Measurements from ENCODE around the gene PODXL. TPM values are rescaled to one million over a fixed set of nuclear protein-coding genes. Genes with fewer than 3 reads are reported as not detected.

The PODXL gene
- total RNA-seq, 2 experiments from 2014 or later: 1.6 TPM

DNA sequence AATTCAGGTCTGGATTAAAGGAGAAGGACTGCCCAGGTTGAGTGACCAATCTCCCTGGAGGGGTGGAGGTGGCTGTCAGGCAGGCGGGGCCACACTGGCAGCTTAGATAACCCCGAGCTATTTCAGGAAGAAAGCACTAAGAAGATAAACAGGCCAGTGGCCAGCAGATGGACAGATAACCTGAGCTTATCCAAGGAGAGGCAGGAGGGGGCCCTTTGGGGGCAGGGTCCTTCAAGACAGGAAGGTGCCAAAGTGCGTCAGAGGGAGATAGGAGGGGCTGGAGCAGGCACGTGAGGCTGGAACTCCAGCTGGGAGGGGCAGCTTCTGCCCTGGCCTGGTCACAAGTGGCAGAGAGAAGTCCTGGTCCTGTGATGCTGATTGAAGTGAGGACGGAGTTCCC lies 29.8 kb upstream of the PODXL start:
- Mint-ChIP-seq H3K4me1 (no peaks in the 10 kb centered on the region), H3K9me3 (no peaks in the 10 kb centered on the region), H3K4me3 (no peak overlapping the region), H3K36me3 (ENCODE audit: low read depth) (no peaks in the 10 kb centered on the region), H3K27me3 (peaks cover 2% of the 10 kb centered on the region), H3K27ac (no peak overlapping the region)
- POLR2A ChIA-PET: no interaction called here
- no peak for DNase-seq
- CTCF ChIA-PET: no interaction called here

DNA sequence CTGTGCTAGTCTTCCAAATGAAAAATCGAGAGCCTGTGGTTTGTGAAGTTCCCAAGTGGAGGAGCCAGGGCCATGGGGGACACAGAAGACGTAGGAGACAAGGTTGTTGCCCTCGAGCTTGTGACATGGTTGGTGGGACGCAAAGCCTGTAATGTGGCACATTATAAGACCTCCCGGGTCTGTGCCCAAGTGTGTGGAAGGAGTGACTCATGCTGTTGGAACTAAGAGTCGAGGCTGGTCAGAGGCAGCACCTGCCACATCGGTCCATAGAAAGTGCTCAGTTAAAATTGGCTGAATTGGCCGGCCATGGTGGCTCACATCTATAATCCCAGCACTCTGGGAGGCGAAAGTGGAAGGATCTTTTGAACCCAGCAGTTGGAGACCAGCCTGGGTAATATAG lies 27.0 kb upstream of the PODXL start:
- DNase-seq: no peak
- Mint-ChIP-seq H3K9me3 (no peaks in the 10 kb centered on the region), H3K4me3 (no peak overlapping the region), H3K4me1 (no peaks in the 10 kb centered on the region), H3K27me3 (no peaks in the 10 kb centered on the region), H3K27ac (no peak overlapping the region), H3K36me3 (ENCODE audit: low read depth) (no peaks in the 10 kb centered on the region)
- ChIA-PET POLR2A (no interaction called here), CTCF (interaction anchor here (0.7 kb wide), 1 partner anchor 225 kb away, joined by 3 read pairs; no protein-coding TSS in a partner anchor)

DNA sequence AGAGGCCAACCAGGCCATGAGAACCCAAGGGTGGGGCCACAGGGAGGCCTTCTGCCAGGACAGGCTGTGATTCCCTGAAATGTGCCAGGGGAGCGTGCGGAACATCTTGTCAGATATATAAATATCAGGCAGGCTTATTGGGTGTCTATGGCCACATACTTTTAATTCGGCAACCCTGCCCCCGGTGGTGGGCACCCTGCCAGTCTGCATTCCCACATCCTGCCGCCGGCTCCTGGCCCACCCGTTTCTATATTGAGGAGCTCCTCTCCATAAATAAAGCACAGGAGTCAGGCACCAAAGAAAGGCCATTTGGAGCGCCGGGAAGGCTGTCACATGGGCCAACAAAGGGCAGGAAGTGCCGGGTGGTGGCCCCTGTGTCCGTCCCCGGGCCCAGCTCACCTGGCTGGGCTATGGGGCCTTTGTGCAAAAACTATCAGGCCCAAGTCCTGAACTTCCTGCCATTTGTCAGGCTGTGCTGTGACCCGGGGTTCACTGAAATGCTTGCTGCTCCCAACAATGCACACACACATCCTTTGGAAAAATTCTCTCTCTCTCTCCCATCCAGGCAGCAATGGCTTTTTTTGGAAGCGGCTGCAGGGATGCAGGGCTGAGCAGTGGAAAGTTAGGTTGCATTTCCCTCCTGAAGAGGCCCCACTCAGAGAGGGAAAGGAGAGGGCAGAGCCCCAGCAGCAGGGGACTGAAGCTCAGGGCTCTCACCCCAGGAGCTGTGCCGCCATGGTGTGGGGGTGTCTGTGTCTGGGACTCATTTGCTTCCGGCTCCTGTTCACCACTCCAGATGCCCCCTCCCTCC lies 25.0 kb upstream of the PODXL start:
- Mint-ChIP-seq H3K4me3 (no peak overlapping the region), H3K36me3 (ENCODE audit: low read depth) (no peaks in the 10 kb centered on the region), H3K4me1 (no peaks in the 10 kb centered on the region), H3K27me3 (no peaks in the 10 kb centered on the region), H3K9me3 (no peaks in the 10 kb centered on the region), H3K27ac (no peak overlapping the region)
- ChIA-PET POLR2A (no interaction called here), CTCF (interaction anchor here (0.6 kb wide), 1 partner anchor 762 kb away, joined by 4 read pairs; no protein-coding TSS in a partner anchor)
- no peak for DNase-seq

DNA sequence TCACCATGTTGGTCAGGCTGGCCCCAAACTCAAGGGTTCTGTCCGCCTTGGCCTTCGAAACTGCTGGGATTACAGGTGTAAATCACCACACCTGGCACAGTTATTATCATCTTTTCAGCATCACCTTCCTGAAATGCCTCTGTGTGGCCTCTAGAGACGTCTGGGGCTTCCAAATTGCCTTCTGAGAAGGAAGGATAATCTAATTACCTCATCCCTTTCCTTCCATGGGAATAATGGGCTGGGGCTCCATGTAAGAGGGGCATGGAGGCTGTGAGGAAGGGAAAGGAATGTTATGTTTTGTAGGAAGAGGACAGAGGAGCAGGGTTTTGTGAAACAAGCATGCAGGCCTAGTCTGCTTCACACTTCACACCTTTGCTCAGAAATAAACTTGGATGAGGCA lies 22.2 kb upstream of the PODXL start:
- no peaks in the 10 kb centered on the region for H3K4me1 Mint-ChIP-seq
- H3K9me3 Mint-ChIP-seq: no peaks in the 10 kb centered on the region
- H3K27ac Mint-ChIP-seq: no peak overlapping the region
- DNase-seq: no peak
- no peaks in the 10 kb centered on the region for H3K36me3 Mint-ChIP-seq (ENCODE audit: low read depth)
- no peaks in the 10 kb centered on the region for H3K27me3 Mint-ChIP-seq
- ChIA-PET CTCF (no interaction called here), POLR2A (no interaction called here)
- H3K4me3 Mint-ChIP-seq: no peak overlapping the region

DNA sequence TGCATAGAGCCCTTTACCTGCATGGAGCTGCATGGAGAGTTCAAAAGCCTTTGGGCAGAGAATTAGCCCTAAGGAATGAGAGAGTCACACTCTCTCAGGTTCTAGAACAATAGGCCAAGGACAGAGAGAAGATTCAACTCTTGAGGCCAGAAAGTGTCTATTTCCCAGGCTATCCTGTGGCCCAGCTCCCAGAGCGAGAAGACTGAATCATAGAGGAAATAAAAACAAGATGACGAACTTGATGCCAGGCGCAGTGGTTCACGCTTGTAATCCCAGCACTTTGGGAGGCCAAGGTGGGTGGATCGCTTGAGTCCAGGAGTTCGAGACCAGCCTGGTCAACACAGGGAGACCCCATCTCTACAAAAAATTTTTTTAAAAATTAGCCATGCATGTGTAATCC lies 18.3 kb upstream of the PODXL start:
- POLR2A ChIA-PET: no interaction called here
- Mint-ChIP-seq H3K27ac (no peak overlapping the region), H3K4me1 (no peaks in the 10 kb centered on the region), H3K9me3 (no peaks in the 10 kb centered on the region), H3K36me3 (ENCODE audit: low read depth) (no peaks in the 10 kb centered on the region), H3K4me3 (no peak overlapping the region), H3K27me3 (peaks cover 4% of the 10 kb centered on the region)
- DNase-seq: no peak
- CTCF ChIA-PET: no interaction called here

DNA sequence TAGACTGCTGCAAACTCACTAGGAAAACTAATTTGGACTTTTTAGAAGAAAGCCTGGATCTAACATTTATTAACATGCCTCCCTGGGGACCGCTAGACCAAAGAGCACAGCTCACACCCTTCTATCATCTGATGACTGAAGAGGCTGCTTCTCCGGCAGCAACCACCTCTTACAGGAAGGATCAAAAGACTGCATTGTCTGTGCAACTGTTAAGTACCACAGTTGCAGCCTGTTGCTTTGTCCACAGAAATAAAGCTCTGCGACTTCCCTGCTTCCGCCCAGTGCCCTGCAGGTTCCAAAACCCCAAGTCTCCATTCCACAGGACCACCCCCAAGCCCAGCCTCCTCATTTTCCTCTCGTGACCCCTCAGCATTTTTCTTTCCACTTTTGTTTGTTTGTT lies 14.0 kb upstream of the PODXL start:
- H3K4me3 Mint-ChIP-seq: no peak overlapping the region
- no peaks in the 10 kb centered on the region for H3K4me1 Mint-ChIP-seq
- POLR2A ChIA-PET: no interaction called here

DNA sequence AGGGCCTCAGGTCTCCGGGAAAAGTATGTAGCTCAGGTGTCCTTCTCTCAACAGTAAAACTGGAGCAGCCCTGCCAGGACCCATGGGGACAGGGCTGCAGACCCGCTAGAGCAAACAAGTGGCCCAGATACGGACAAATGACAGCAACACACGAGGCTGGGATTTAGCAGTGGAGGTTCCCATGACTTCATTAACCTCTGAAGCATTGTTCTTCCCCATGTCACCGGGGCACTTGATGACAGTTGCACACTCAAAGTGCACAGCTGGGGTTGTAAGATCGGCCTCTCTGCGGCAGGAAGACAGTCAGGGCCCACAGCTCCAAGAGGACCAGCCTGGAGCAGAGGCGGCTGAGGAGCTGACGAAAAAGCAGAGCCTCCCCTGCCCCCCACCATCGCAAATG lies 12.5 kb upstream of the PODXL start:
- POLR2A ChIA-PET: no interaction called here
- CTCF ChIA-PET: no interaction called here
- Mint-ChIP-seq H3K27ac (no peak overlapping the region), H3K4me3 (no peak overlapping the region), H3K4me1 (no peaks in the 10 kb centered on the region), H3K9me3 (no peaks in the 10 kb centered on the region), H3K27me3 (peaks cover 4% of the 10 kb centered on the region), H3K36me3 (ENCODE audit: low read depth) (no peaks in the 10 kb centered on the region)
- no peak for DNase-seq

More for the DNA sequence above, 14.0 kb upstream of the PODXL start:
- H3K27ac Mint-ChIP-seq: no peak overlapping the region
- H3K27me3 Mint-ChIP-seq: peaks cover 4% of the 10 kb centered on the region
- H3K36me3 Mint-ChIP-seq (ENCODE audit: low read depth): no peaks in the 10 kb centered on the region
- no peak for DNase-seq
- CTCF ChIA-PET: no interaction called here
- no peaks in the 10 kb centered on the region for H3K9me3 Mint-ChIP-seq

DNA sequence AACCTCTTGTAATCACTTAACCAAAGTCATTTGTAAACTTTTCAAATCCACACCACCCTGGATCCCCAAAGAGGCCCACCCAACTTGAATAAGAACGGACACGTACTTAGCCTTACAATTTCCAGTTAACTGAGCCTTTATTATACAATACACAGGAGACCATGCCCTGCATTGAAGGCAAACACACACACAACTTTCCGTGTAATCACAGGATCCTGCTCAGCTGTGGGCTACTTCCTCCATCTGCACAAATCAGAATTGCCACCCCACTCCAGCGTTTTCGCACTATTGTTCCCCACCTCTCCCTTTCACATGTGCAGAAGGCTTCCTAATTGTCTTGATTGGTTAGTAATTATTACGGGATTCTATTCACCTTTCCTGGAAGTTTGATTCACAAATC lies 12.1 kb upstream of the PODXL start:
- CTCF ChIA-PET: no interaction called here
- no peaks in the 10 kb centered on the region for H3K9me3 Mint-ChIP-seq
- no peak for DNase-seq
- no peak overlapping the region for H3K27ac Mint-ChIP-seq
- H3K27me3 Mint-ChIP-seq: peaks cover 4% of the 10 kb centered on the region
- POLR2A ChIA-PET: no interaction called here
- no peaks in the 10 kb centered on the region for H3K4me1 Mint-ChIP-seq
- no peak overlapping the region for H3K4me3 Mint-ChIP-seq
- no peaks in the 10 kb centered on the region for H3K36me3 Mint-ChIP-seq (ENCODE audit: low read depth)

DNA sequence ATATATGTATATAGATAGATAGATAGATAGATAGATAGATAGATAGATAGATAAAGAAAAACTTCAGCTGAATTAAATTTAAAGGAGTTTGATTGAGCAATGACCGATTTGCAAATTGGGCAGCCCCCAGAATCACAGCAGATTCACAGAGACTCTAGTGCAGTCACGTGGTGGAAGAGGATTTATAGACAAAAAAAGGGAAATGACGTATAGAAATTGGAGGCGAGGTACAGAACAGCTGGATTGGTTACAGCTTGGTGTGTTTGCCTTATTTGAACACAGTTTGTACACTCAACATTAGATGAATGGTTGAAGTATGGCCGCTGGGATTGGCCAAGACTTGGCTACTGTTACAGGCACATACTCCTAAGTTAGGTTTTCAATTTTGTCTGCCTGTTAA lies 8.2 kb upstream of the PODXL start:
- Mint-ChIP-seq H3K27me3 (peaks cover 14% of the 10 kb centered on the region), H3K4me3 (no peak overlapping the region), H3K4me1 (no peaks in the 10 kb centered on the region), H3K9me3 (no peaks in the 10 kb centered on the region), H3K27ac (no peak overlapping the region), H3K36me3 (ENCODE audit: low read depth) (no peaks in the 10 kb centered on the region)
- POLR2A ChIA-PET: no interaction called here
- CTCF ChIA-PET: interaction anchor here (2.3 kb wide), 1 partner anchor 18 kb away, joined by 7 read pairs; no protein-coding TSS in a partner anchor
- DNase-seq: no peak

DNA sequence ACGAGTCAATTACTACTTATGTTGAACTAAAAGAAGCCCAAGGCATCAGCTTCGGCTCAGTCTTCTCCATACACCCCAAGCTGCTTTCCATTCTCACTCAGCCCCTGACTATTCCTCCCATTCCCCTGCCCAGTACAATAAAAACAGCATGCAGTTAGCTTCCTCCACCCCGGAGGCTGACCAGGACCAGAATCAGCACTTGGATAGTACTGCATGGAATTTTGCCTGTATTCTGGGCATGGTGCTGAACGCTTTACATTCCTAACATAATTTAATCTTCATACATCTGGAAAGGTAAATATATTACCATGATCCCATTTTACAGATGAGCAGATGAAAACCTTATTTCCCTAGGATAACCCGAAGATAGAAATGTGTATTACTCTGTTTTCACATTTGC lies 7.5 kb upstream of the PODXL start:
- H3K27me3 Mint-ChIP-seq: peaks cover 15% of the 10 kb centered on the region
- no peak for DNase-seq
- no peak overlapping the region for H3K4me3 Mint-ChIP-seq
- POLR2A ChIA-PET: no interaction called here
- no peak overlapping the region for H3K27ac Mint-ChIP-seq
- H3K9me3 Mint-ChIP-seq: no peaks in the 10 kb centered on the region
- H3K4me1 Mint-ChIP-seq: no peaks in the 10 kb centered on the region
- CTCF ChIA-PET: interaction anchor here (0.9 to 2.3 kb wide), 2 partner anchors 18 to 57 kb away, joined by 3 to 7 read pairs; no protein-coding TSS in a partner anchor
- no peaks in the 10 kb centered on the region for H3K36me3 Mint-ChIP-seq (ENCODE audit: low read depth)

DNA sequence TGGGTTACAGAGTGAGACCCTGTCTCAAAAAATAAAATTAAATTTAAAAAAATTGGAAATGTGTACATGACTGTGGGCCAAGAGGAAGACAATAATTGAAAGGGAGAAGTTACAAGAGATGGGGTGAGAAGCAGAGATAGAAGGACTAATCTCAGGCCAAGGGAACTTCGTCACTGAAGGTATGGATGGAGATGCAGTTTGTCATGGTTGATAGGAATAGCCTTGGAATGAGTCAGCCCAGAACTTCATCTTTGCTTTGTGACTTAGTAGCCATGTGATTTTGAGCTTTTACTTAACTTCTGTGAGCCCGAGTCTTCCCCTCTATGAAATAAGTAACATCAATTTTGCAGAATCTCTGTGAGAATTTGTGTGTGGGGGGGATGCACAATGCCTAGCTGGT lies 6.5 kb upstream of the PODXL start:
- Mint-ChIP-seq H3K9me3 (no peaks in the 10 kb centered on the region), H3K27ac (no peak overlapping the region), H3K36me3 (ENCODE audit: low read depth) (no peaks in the 10 kb centered on the region), H3K27me3 (peaks cover 25% of the 10 kb centered on the region), H3K4me1 (no peaks in the 10 kb centered on the region), H3K4me3 (no peak overlapping the region)
- DNase-seq: no peak
- CTCF ChIA-PET: interaction anchor here (0.9 to 2.3 kb wide), 2 partner anchors 17 to 56 kb away, joined by 3 to 7 read pairs; no protein-coding TSS in a partner anchor
- POLR2A ChIA-PET: interaction anchor here (0.6 kb wide), 1 partner anchor 9 kb away, joined by 3 read pairs; no protein-coding TSS in a partner anchor

DNA sequence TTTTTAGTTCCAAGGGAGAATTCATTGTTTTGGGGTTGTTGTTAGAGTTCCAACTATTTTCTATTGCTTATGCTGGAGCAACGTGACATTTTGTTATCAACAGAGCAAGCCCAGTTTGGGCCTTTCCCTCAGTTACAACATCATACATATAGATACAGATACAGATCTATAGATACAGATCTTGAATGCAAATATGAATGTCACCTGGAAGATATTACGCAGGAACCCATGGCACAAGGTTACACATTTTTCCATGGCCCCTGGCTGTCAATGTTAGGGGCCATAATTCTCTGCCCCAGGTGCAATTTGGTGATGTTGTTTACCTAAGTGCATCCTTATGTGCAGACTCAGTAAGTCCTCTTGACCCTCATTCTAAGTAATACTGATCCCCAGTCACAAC lies 3.6 kb upstream of the PODXL start:
- no peak overlapping the region for H3K27ac Mint-ChIP-seq
- ChIA-PET CTCF (interaction anchor here (1.2 kb wide), 1 partner anchor 14 kb away, joined by 3 read pairs; no protein-coding TSS in a partner anchor), POLR2A (no interaction called here)
- peaks cover 10% of the 10 kb centered on the region for H3K4me1 Mint-ChIP-seq
- no peaks in the 10 kb centered on the region for H3K9me3 Mint-ChIP-seq
- DNase-seq: no peak
- H3K36me3 Mint-ChIP-seq (ENCODE audit: low read depth): no peaks in the 10 kb centered on the region
- peaks cover 44% of the 10 kb centered on the region for H3K27me3 Mint-ChIP-seq
- H3K4me3 Mint-ChIP-seq: no peak overlapping the region

DNA sequence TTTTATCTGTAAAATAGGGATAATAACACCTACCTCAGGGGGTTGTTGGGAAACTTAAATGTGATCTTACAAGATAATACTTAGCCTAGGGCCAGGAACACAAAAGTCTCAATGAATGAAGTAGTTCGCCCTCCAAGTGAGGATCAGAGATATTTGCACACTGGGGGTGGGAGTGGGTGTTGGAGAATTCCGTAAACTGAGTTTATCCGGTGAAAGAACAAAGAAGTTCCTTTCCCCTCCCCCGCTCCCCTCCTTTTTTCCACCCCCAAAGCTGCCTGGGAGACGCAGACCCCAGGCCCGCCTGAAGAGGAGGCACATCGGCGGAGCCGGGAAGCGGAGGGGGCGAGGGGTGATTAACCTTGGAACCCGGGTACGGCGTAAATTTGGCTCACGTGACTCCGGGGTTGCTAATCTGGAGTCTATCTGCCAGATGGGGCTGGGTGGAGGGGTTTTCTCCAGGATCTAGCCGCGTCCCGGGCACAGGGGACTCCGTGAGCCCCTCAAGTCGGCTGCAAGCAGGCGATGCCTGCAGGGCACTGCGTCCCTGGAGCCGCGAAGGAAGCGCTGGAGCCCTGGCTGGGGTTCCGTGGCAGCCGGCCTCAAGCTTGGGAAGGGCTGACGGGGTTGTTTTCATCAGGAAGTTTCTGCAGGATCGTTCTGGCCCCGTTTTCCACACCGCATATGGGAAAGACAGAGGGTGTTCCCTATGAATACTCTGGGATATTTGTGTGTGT lies 1.4 kb upstream of the PODXL start:
- H3K27me3 Mint-ChIP-seq: peaks cover 52% of the 10 kb centered on the region
- CTCF ChIA-PET: interaction anchor here (0.9 kb wide), 1 partner anchor 97 kb away, joined by 3 read pairs; no protein-coding TSS in a partner anchor
- peaks cover 10% of the 10 kb centered on the region for H3K4me1 Mint-ChIP-seq
- no peaks in the 10 kb centered on the region for H3K36me3 Mint-ChIP-seq (ENCODE audit: low read depth)
- H3K9me3 Mint-ChIP-seq: no peaks in the 10 kb centered on the region
- DNase-seq: no peak
- POLR2A ChIA-PET: interaction anchor here (1.3 kb wide), 1 partner anchor 46 kb away, joined by 3 read pairs; no protein-coding TSS in a partner anchor
- H3K27ac Mint-ChIP-seq: no peak overlapping the region
- H3K4me3 Mint-ChIP-seq: no peak overlapping the region
